Measurements from ENCODE around the gene RABGAP1. TPM values are rescaled to one million over a fixed set of nuclear protein-coding genes. Genes with fewer than 3 reads are reported as not detected.

RABGAP1 gene
- total RNA-seq, 1 donor from 2014 or later = 80.2 TPM

- Mint-ChIP-seq H3K27me3 (ENCODE audit: unreplicated experiment) (peaks cover 16% of the 10 kb centered on the region), H3K9me3 (ENCODE audit: unreplicated experiment) (peaks cover 6% of the 10 kb centered on the region), H3K36me3 (ENCODE audit: unreplicated experiment) (peaks cover 15% of the 10 kb centered on the region), H3K4me3 (ENCODE audit: unreplicated experiment) (peak overlapping the region; percentile 12), H3K4me1 (ENCODE audit: low read depth, unreplicated experiment) (peaks cover 27% of the 10 kb centered on the region), H3K27ac (ENCODE audit: unreplicated experiment) (peak overlapping the region; percentile 76)
- peak; percentile 58 for DNase-seq
- TF ChIP-seq CTCF (IDR thresholded peaks at IDR 0.05; ENCODE audit: partially characterized antibody, unreplicated experiment) = no peak
These were observed 171.5 kb downstream of the RABGAP1 start for GRCh38 chr9:123112015-123112975.

GRCh38 chr9:123113185-123113584, 172.4 kb downstream of the RABGAP1 start:
- Mint-ChIP-seq H3K36me3 (ENCODE audit: unreplicated experiment) (peaks cover 15% of the 10 kb centered on the region), H3K27me3 (ENCODE audit: unreplicated experiment) (peaks cover 16% of the 10 kb centered on the region), H3K4me3 (ENCODE audit: unreplicated experiment) (peak overlapping the region; percentile 12), H3K9me3 (ENCODE audit: unreplicated experiment) (peaks cover 9% of the 10 kb centered on the region), H3K27ac (ENCODE audit: unreplicated experiment) (peak overlapping the region; percentile 79), H3K4me1 (ENCODE audit: low read depth, unreplicated experiment) (peaks cover 29% of the 10 kb centered on the region)
- TF ChIP-seq CTCF (IDR thresholded peaks at IDR 0.05; ENCODE audit: partially characterized antibody, unreplicated experiment) = no peak
- DNase-seq = no peak

- H3K4me3 Mint-ChIP-seq (ENCODE audit: unreplicated experiment) = no peak overlapping the region
- DNase-seq = no peak
- peaks cover 16% of the 10 kb centered on the region for H3K27me3 Mint-ChIP-seq (ENCODE audit: unreplicated experiment)
- H3K9me3 Mint-ChIP-seq (ENCODE audit: unreplicated experiment) = peaks cover 9% of the 10 kb centered on the region
- no peak for TF ChIP-seq CTCF (IDR thresholded peaks at IDR 0.05; ENCODE audit: partially characterized antibody, unreplicated experiment)
- H3K4me1 Mint-ChIP-seq (ENCODE audit: low read depth, unreplicated experiment) = peaks cover 35% of the 10 kb centered on the region
- no peak overlapping the region for H3K27ac Mint-ChIP-seq (ENCODE audit: unreplicated experiment)
- peaks cover 15% of the 10 kb centered on the region for H3K36me3 Mint-ChIP-seq (ENCODE audit: unreplicated experiment)
These were observed 174.5 kb downstream of the RABGAP1 start for GRCh38 chr9:123115146-123115913.

- peaks cover 16% of the 10 kb centered on the region for H3K27me3 Mint-ChIP-seq (ENCODE audit: unreplicated experiment)
- H3K9me3 Mint-ChIP-seq (ENCODE audit: unreplicated experiment) = peaks cover 9% of the 10 kb centered on the region
- no peak for DNase-seq
- no peak for TF ChIP-seq CTCF (IDR thresholded peaks at IDR 0.05; ENCODE audit: partially characterized antibody, unreplicated experiment)
- no peak overlapping the region for H3K27ac Mint-ChIP-seq (ENCODE audit: unreplicated experiment)
- peaks cover 32% of the 10 kb centered on the region for H3K4me1 Mint-ChIP-seq (ENCODE audit: low read depth, unreplicated experiment)
- H3K4me3 Mint-ChIP-seq (ENCODE audit: unreplicated experiment) = no peak overlapping the region
- H3K36me3 Mint-ChIP-seq (ENCODE audit: unreplicated experiment) = peaks cover 15% of the 10 kb centered on the region
These were observed 175.2 kb downstream of the RABGAP1 start for GRCh38 chr9:123116036-123116435.

Measured in glutamatergic neuron (in vitro differentiated cells).